C4-2B (cell line): ENCODE measurements around the gene DAAM1.

Source experiments
- H3K27ac ChIP-seq: fragments of 450-650 bp; 2 replicates; pipeline ENCODE4 v1.5.1; 2017
- CTCF ChIP-seq: fragments of 450-650 bp; conservative IDR thresholded peaks from 2 replicates; pipeline ENCODE4 v1.5.1; 2017; ENCODE audit warnings: mild to moderate bottlenecking
- ZFX ChIP-seq: fragments of 450-650 bp; IDR thresholded peaks from 2 replicates; pipeline ENCODE4 v1.6.1; 2017

DAAM1 gene

GRCh38 chr14:59154373-59154772 is 34.1 kb upstream of the DAAM1 start:
- no peak for TF ChIP-seq ZFX
- TF ChIP-seq CTCF, result no peak
- H3K27ac ChIP-seq, result no peak overlapping the region

DNA sequence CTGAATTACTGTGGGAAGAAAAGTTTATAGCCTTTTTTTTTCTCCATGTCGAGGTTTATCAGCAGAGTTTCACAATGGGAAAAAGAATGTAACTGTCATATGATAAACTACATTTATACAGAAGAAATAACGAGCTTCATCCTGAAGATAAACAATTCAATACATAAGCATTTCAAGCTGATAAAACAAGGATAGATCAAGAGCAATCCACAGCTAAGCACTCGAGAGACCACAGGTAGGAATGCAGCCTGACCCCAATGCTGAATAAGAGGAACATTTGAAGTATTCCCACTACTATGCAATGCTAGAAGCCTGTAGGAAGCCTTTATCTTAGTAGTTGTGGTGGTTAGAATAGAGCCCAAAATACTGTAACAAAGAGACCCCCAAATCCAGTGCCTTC is 32.6 kb upstream of the DAAM1 start:
- no peak overlapping the region for H3K27ac ChIP-seq
- no peak for TF ChIP-seq ZFX
- TF ChIP-seq CTCF, result no peak

GRCh38 chr14:59159169-59159568 is 29.3 kb upstream of the DAAM1 start:
- H3K27ac ChIP-seq, result no peak overlapping the region
- TF ChIP-seq ZFX, result no peak
- TF ChIP-seq CTCF, result no peak

GRCh38 chr14:59160506-59160905 is 28.0 kb upstream of the DAAM1 start:
- TF ChIP-seq ZFX, result no peak
- no peak for TF ChIP-seq CTCF
- H3K27ac ChIP-seq, result no peak overlapping the region

- H3K27ac ChIP-seq, result no peak overlapping the region
- TF ChIP-seq ZFX, result no peak
- no peak for TF ChIP-seq CTCF
Observed at GRCh38 chr14:59161561-59162175, 26.8 kb upstream of the DAAM1 start.

- TF ChIP-seq ZFX, result no peak
- no peak for TF ChIP-seq CTCF
- H3K27ac ChIP-seq, result no peak overlapping the region
Observed at GRCh38 chr14:59166258-59166657, 22.2 kb upstream of the DAAM1 start.

- no peak overlapping the region for H3K27ac ChIP-seq
Observed at GRCh38 chr14:59175404-59175803, 13.1 kb upstream of the DAAM1 start.

More at GRCh38 chr14:59175404-59175803, 13.1 kb upstream of the DAAM1 start:
- TF ChIP-seq ZFX (no peak), CTCF (no peak)
